Renal cortical epithelial cell (primary cell): ENCODE data around the gene ADGRB2. TPM values are rescaled to one million over a fixed set of nuclear protein-coding genes. Genes with fewer than 3 reads are reported as not detected.

Source experiments
- DNase-seq: peaks from one replicate; pipeline ENCODE4 v3.0.0-alpha.2; 2011; ENCODE audit warnings: low read depth
- total RNA-seq: library from RNA; depleted of rRNA; stranded (reverse); fragments of >200 nt; gene quantifications from 2 replicates; pipeline ENCODE4 v1.2.3, GENCODE V29; 2014

Gene ADGRB2
- total RNA-seq, 1 donor from 2014 or later = 8.0 TPM

GRCh38 chr1:31782421-31783410, 18.6 kb upstream of the ADGRB2 start:
- DNase-seq = no peak

GRCh38 chr1:31781756-31782371, 17.7 kb upstream of the ADGRB2 start:
- DNase-seq = no peak

GRCh38 chr1:31781138-31781755, 17.1 kb upstream of the ADGRB2 start:
- DNase-seq = no peak

GRCh38 chr1:31780632-31781031, 16.5 kb upstream of the ADGRB2 start:
- DNase-seq = no peak

- DNase-seq = no peak
These were observed 15.5 kb upstream of the ADGRB2 start for GRCh38 chr1:31779687-31780086.

GRCh38 chr1:31778763-31779488, 14.8 kb upstream of the ADGRB2 start:
- DNase-seq = no peak

GRCh38 chr1:31776516-31776915, 12.4 kb upstream of the ADGRB2 start:
- DNase-seq = no peak

GRCh38 chr1:31776032-31776431, 11.9 kb upstream of the ADGRB2 start:
- DNase-seq = no peak

- DNase-seq = no peak
These were observed 11.3 kb upstream of the ADGRB2 start for GRCh38 chr1:31775210-31775999.

GRCh38 chr1:31774495-31774894, 10.4 kb upstream of the ADGRB2 start:
- no peak for DNase-seq

GRCh38 chr1:31773861-31774260, 9.7 kb upstream of the ADGRB2 start:
- DNase-seq = no peak

GRCh38 chr1:31772669-31773248, 8.6 kb upstream of the ADGRB2 start:
- DNase-seq = no peak

- DNase-seq = peak; percentile 26
These were observed 7.9 kb upstream of the ADGRB2 start for GRCh38 chr1:31771891-31772668.

- peak; percentile 39 for DNase-seq
These were observed 5.7 kb upstream of the ADGRB2 start for GRCh38 chr1:31769720-31770390.

- DNase-seq = no peak
These were observed 5.0 kb upstream of the ADGRB2 start for GRCh38 chr1:31768939-31769704.

GRCh38 chr1:31768407-31768907, 4.3 kb upstream of the ADGRB2 start:
- no peak for DNase-seq

GRCh38 chr1:31767225-31767624, 3.1 kb upstream of the ADGRB2 start:
- DNase-seq = peak; percentile 53

- DNase-seq = no peak
These were observed 1.4 kb upstream of the ADGRB2 start for GRCh38 chr1:31765516-31765915.
